GM18868 (cell line): ENCODE data around the gene GAB4.
"Not testable (repeated sequence)": the region's sequence is repeated elsewhere in the genome, so short reads cannot be mapped to it uniquely, and the experiment has no call there.

Source experiments
- ATAC-seq: cut with Tn5 transposase; IDR thresholded peaks from one replicate; pipeline ENCODE4 v1.9.1; 2021; ENCODE audit warnings: mild to moderate bottlenecking, moderate library complexity; ENCODE audit not compliant: unreplicated experiment

The GAB4 gene, protein sequence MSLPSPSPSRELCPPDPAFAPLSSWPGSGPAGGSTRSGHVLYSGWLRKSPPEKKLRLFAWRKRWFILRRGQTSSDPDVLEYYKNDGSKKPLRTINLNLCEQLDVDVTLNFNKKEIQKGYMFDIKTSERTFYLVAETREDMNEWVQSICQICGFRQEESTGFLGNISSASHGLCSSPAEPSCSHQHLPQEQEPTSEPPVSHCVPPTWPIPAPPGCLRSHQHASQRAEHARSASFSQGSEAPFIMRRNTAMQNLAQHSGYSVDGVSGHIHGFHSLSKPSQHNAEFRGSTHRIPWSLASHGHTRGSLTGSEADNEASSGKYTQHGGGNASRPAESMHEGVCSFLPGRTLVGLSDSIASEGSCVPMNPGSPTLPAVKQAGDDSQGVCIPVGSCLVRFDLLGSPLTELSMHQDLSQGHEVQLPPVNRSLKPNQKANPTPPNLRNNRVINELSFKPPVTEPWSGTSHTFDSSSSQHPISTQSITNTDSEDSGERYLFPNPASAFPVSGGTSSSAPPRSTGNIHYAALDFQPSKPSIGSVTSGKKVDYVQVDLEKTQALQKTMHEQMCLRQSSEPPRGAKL

DNA sequence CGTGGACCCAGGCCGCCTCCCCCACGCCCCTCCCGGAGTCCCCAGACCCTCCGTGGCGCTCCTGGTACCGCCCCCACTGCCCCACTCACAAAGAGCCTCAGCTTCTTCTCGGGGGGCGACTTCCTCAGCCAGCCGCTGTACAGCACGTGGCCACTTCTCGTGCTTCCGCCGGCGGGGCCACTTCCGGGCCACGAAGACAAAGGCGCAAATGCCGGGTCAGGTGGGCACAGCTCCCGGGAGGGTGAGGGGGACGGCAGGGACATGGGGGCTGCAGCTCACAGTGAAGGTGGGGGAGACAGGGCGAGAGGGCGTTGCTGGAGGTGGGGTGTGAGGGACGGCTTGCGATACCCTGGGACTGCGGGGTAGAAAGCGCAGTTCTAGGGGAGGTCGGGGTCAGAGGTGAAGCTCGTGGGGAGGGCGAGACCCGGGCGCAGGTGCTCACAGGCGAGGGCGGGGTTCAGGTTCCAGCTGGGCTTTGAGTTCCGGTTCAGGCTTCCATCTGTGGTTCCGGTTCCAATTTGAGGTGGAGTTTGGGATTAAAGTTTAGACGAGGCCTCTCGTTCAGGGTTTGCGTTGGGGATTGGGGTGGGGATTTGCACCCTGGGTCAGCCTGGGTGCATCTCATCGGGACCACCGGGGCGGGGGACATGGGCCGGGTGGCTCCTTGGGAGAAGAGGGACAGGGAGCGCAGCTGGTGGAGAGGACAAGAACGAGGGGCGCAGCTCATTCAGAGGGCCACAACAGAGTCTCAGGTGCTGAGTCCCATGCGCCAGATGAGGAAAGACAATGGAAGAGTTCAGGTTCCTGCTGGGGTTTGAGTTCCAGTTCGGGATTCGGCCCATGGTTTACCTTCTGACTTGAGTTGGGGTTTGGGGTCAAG, at the start of gene GAB4:
Gene GAB4, minus strand, starts transcription at position 371 of the 880 bp plus-strand sequence. Its CDS starts 108 bp downstream, at position 263.
- no peak for ATAC-seq

DNA sequence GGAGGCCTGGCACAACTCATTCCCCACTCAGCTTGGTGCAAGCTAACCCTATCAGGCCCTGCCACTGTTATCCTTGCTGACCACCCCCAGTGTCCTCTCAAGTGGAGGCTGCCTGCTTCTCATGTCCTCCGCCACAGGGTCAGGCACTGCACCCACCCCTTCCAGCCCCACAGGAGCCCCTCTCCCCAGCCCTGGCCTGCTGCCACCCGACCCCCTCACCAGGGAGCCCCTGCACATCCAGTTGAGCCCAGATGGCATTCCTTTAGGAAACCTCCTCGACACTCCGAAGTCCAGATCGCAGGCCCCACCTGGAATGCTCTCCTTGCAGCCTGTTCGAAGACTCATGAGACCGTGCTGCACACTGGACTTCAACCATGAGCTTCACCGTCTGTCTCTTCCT, 48.8 kb upstream of the GAB4 start:
- ATAC-seq: no peak

DNA sequence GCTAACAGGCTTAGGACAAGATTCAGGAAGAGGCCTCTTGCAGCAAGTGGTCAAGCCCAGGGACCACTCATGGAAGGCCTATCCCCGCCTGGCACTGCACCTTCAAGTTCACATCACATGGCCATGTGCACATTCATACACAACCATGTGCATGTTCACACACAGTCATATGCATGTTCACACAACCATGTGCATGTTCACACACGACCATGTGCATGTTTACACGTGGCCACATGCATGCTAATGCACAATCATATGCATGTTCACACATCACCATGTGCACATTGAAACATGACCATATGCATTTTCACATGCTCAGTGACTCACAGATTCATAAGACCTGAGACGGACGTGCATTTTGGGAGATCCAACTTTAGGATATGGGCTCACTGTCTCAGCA, 48.0 kb upstream of the GAB4 start:
- ATAC-seq: no peak

DNA sequence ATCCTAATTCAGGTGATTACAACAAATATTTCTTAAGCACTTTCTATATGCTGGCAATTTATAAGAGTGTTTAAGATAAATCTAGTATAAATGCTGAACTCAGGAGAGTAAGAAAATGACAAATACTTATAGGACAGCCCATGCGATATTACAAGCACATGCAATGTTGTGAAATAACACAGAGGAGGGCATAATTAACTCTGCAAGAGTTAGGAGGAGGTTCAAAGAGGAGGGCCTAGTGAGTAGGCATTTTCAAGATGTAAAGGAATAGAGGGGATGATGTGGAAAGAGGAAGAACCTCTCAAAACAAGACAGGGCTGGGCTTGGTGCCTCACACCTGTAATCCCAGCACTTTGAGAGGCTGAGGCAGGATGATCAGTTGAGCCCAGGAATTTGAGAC, 39.6 kb upstream of the GAB4 start:
- no peak for ATAC-seq

DNA sequence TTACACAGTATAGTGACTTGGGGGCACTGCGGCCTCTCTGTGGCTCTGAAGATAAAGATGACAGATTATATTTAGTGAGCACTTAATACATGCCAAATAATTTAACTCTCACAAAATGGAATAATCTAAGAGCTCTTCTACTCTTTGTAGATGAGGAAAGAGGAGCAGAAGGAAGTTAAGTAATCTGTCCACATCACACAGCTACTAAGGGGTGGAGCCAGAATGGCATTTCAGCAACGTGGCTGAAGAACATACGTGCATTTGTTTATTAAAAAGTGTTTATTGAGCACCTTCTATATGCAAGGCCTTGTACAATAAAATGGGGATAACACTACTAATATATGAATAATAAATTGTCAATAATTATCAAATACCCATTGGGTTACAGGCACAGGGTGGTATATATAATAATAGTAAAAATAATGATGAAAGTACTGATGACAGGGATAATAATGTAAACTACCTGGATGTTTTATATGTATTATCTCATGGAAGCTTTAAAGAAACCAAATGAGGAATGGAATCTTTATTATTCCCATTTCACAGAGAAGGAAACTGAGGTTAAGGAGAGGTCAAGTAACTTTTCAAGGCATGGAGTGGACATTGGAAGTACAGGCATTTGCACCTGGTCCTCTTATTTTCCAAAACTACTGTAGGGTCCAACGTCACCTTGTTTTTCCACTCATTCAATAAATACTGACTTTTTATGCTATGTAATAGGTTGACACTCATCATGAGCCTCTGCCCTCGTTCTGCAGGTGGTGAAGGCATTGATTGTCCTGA, 38.7 kb upstream of the GAB4 start:
- ATAC-seq: no peak

DNA sequence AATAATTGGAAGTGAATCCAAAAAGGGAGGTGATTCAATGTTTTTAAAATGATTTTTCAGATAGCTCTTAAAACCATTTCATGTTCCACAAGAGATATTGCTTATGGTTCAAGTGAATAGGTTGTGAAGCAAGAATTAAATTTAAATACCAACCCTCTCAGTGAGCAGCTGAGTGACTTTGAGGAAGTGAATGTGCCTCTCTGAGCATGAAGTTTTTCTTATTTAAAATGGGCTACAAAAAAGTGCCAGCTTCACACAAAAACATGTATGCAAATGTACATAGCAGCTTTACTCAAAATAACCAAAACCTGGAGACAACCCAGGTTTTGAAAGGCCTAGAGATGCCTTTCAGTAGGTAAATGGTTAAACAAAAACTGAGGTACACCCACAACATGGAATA, 35.5 kb upstream of the GAB4 start:
- ATAC-seq: no peak

DNA sequence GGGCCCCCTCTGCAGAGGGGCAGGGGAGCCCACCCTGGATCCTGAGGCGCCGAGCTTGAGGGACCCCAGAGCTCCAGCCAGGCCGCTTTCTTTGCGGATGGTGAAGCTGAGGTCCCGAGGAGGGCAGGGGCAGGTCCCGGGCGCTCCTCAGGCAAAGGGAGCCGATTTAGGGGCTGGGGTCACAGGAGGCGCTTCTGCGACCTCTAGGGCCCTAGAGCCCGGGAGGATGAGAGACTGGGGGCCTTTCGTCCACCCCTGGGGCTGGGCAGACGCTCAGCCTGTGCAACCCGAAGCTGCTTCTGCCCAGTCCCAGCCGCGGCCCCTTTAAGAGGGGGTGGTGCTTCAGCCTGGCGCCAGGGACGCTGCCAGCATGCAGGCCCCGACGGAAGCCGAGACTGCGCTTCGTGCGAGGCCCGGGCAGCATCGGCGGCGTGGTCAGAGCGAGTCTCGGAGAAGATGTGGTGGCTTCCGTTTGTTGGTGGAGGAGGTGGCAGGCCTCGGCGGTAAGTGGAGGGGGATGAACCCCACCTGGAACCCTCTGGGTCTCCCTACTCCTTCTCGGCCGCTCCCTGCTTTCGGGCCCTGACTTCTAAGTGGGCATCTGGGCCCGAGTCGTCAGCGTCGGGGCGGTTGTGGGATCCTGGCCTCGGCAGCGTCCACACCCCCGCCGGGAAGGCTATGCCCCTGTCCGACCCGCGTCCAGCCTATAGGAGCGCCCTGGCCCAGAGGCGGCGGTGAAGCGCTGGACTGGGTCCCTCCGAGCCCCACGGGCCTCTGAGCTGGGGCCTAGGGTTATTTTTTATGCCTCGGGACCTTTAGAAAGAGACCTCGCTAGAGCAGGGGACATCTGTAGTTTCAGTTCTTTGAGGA, 29.1 kb upstream of the GAB4 start:
- peak; percentile 82 for ATAC-seq

DNA sequence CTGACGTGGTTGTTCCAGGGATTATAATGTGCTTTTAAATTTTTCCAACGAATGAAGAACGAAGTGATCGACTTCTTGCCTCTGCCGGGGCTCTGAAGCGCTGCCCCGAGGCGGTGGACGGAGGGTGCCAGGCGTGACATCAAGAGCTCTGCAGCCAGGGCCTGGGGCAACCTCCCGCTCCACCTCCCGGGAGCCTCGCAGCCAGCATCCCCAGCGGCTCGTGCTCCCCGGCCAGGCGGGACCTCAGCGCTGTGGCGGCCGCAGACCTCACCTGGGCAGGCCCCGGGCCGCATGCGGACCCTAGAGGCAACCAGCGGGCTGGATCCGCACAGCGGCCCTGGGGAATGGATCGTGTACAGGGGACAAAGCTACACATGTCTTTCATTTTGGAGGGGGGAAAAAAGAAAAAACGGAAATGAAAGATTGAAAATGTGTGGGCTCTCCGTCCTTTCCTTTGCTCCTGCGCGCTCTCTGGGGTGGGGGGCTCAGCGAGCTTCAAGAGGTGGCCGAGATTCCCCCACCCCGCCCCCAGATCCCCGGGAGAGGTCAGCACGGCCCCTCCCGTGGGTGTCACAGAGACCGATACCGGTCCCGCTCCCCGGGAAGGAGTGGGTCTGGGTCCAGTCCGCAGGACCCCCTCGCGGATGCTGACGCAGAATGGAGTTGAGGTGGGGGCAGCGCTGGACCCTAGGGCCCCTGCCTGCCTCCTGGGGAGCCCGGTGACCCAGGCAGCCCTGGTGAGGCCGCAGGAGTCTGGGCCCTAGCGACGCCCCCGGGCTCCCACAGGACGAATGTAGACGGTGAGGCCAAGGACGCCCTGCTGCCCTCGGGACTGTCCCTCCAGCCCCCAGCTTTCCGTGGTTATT, 28.2 kb upstream of the GAB4 start:
- peak; percentile 27 for ATAC-seq

DNA sequence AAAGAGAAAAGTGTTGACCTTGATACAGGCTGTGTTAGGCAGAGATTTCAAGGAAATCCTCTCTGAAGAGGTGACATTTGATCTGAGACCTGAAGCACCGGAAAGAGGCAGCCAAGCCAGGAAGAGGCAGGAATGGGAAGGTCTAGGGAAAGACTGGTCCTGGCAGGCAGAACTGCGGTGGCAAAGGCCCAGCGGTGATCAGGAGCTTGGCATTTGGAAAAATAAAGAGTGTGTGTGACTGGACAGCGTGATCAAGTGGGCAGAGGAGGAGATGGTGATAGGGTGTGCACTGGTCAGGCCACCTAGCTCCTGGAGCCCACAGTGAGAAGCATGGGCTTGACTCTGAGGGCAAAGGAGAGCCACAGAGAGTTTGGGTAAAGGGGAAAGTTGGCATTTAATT, 27.2 kb upstream of the GAB4 start:
- ATAC-seq: no peak

DNA sequence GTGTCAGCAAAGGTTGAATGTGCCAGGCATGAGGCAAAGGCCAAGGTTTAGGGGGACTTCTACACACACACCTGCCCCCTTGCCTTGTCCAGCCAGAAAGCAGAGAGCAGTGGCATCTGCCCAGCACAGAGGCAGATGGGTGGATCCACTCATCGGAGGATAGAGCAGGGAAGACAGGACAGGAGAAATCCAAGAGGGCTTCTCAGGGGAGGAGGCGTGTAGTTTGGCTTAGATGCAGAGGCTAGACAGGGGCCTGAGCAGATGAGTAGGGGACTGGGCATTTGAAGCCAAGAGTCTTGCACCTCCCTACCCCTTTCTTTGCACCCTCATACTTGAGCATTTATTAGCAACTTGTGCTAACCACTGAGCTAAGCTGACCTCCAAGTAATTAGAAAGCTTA, 26.5 kb upstream of the GAB4 start:
- ATAC-seq: not testable (repeated sequence)

DNA sequence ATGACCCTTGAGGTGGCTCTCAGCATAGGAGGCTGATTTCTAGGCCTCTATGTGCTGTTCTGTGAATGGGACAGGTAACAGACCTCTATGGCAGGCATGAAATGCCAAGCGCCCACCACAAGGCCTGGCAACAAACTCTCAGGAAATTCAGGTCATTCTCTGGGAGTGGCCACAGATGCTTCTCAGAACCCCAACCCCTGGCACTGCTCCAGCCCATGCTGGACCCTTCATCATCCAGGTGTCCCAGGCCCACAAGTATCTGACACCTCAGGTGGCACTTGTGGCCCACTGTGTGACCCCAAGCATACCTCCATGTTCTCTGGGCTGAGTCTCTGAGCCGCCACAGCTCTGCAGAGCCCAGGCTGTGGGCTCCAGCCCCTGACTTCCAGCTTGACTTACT, 24.3 kb upstream of the GAB4 start:
- not testable (repeated sequence) for ATAC-seq

DNA sequence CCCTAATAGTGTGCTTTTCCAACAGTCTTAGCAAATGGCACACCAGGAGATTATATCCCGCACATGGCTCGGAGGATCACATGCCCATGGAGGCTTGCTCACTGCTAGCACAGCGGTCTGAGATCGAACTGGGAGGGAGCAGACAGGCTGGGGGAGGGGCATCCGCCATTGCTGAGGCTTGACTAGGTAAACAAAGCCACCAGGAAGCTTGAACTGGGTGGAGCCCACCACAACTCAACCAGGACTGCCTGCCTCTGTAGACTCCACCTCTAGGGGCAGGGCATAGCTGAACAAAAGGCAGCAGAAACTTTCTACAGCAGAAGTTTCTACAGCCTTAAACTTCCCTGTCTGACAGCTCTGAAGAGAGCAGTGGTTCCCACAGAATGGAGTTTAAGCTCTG, 16.4 kb upstream of the GAB4 start:
- ATAC-seq: not testable (repeated sequence)

DNA sequence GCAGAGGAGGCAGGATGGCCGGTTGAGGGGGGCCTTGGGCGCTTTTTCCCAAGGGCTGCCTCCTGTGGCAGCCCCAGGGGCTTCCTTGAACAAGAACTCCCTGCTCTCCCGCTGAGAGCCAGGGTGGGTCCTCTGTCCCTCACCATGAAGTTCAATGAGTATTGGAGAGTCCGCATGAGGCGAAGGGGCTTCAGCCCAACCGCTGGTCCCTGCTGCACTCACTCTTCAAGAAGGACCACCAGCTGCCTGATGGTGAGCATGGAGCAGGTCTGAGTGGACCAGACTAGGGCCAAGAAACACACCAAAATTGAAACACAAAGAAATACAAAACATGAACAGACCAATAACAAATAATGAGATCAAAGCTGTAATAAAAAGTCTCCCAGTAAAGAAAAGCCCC, 7.5 kb upstream of the GAB4 start:
- not testable (repeated sequence) for ATAC-seq

DNA sequence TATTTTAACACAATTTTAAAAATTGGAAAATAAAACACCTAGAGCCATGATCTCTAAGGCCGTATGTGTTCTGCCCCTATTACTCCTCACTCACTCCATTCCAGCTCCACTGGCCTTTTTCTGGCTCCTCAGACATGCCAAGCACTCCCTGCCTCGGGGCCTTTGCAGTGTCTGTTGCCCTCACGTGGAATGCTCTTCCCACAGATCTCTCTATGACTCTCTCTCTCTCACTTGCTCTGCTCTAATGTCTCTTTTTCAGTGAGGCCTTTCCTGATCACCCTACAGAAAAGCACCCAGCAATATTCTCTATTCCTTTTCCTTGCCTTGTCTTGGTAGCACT, 6.0 kb upstream of the GAB4 start:
- not testable (repeated sequence) for ATAC-seq

DNA sequence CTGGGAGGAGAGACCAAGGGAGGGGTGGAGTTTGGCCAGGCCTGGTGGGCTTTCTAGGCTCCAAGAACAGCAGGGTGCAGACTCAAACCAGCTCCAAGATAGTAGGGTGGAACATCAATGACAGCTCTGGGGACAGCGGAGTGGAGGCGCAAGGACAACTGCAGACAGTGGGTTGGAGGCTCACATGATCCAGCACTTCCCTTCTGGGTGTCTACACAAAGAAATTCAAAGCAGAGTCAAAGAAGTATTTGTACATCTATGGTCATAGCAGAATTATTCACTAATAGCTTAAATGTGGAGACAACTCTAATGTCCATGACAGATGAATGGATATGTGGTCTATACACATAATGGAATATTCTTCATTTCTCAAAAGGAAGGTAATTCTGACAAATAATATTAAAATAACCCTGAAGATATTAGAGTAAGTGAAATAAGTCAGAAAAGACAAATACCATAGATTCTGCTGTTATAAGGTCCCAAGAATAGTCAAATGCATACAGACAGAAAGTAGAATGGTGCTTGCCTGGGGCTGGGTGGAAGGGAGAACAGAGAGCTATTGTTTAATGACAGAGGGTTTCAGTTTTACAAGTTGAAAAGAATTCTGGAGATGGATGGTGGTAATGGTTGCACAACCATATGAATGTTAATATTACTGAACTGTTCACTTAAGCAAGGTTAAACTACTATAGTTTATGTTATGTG, 5.5 kb upstream of the GAB4 start:
- ATAC-seq: no peak

DNA sequence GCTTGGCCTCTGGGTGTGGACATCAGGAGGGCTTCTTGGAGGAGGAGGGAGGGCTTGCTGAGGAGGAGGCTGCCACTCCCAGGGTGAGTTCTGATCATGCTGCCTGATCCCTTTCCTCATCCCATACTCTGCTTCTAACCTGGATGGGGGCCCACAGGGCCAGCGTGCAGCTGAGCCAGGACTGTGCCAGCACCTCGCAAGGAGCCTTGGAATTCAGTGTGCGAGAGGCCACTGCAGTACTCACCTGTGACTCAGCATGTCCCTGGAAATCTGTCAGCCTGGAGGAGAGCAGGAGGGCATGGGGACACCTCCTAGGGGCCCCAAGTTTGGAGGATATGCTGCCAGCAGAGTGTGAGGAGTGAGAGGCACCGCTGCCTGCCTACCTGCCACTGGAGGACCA, 4.2 kb upstream of the GAB4 start:
- no peak for ATAC-seq

DNA sequence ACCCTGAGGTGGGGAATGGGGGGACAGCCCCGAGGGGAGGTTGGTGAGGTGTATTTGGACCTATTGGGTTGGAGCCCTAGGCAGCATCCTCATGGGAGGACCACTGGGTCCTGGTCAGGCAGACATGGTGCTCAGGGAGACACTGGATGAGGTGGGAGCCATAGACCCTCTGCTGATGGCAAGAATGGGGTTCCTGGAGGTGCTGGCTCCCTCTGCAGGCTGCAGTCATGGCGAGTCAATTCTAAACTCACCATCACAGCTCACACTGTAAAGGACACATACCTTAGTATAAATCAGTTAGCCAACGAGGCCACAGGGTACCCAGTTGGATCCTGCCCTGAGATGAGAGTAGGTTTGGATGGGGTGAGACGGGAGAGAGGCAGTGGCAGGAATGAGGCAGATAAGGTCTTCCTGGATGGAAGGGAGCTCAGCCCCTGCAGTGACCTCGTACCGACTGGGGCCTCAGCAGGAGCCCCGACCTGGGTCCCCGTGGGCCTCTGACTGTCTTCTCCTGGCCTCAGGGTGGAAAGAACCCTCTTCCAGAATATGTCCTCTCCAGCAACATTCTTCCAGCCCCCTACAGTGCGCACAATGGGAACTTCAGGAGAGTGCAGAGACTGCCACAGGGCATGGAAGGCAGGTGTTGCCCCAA, 1.7 kb upstream of the GAB4 start:
- no peak for ATAC-seq

DNA sequence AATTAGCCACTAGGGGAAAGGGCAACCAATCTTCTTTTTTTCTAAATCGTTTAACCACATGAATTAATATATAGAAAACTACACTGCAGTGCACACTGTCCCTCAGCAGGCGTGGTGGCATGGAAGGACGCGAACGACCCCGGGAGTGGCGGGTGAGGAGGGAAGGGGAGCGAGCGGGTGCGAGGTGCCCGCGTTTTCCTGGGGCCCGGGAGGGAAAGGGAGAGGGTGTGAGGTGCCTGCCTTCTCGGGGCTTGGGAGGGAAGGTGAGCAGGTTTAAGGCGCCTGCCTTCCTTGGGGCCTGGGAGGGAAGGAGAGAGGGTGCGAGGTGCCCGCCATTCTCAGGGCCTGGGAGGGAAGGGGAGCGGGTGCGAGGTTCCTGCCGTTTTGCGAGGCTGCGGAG, 765 bp downstream of the GAB4 start:
- ATAC-seq: no peak
